Dendritic cell treated with granulocyte-macrophage colony-stimulating factor and Interleukin-4, amounts not matched to agents 40 ng/mL and 50 ng/mL, for 4 days (primary cell): Measurements from ENCODE around the gene FGD3.

Experiments
- H3K27ac Mint-ChIP-seq: one replicate; pipeline ENCODE4 v1.8.0; 2022; ENCODE audit warnings: mild to moderate bottlenecking, mixed read lengths
- H3K27me3 Mint-ChIP-seq: one replicate; pipeline ENCODE4 v1.8.0; 2022; ENCODE audit warnings: mild to moderate bottlenecking, mixed read lengths
- H3K36me3 Mint-ChIP-seq: one replicate; pipeline ENCODE4 v1.8.0; 2022; ENCODE audit warnings: low read depth, mixed read lengths
- H3K4me1 Mint-ChIP-seq: one replicate; pipeline ENCODE4 v1.8.0; 2022; ENCODE audit warnings: low read depth, mixed read lengths
- H3K4me3 Mint-ChIP-seq: one replicate; pipeline ENCODE4 v1.8.0; 2022; ENCODE audit warnings: mild to moderate bottlenecking, moderate library complexity, mixed read lengths
- H3K9me3 Mint-ChIP-seq: one replicate; pipeline ENCODE4 v1.8.0; 2022; ENCODE audit warnings: mixed read lengths
- intact Hi-C: fragments of 100-400 bp; cut with micrococcal nuclease; formaldehyde crosslinking; loops from one replicate; pipeline ENCODE4 v1.15.0; 2022

The FGD3 gene

DNA sequence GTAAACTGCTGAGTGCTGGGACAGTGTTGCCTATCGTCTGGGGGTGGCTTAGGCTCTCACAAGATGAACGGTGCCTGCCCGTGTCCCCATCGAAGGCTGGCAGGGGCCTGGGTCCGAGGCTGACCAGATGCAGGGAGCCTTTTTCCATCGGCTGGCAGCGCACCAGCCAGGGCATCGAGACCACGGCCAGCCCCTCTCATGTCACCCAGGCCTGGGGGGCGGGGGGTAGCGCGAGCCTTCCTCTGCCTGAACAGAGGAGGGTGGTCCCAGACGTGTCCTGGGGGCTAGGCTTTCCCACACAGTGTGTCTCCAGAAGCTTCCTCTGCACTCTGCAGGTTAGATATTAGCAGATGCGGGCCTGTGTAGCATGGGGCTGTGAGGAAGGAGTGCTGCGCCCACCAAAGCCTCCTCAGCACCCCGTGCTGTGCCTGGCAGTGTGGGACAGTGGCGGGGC, 17.3 kb downstream of the FGD3 start:
- Mint-ChIP-seq H3K36me3 (peaks cover 63% of the 10 kb centered on the region), H3K9me3 (peaks cover 15% of the 10 kb centered on the region), H3K27me3 (no peaks in the 10 kb centered on the region), H3K4me1 (peaks cover 61% of the 10 kb centered on the region), H3K27ac (peak overlapping the region; percentile 95), H3K4me3 (peak overlapping the region; percentile 96)
- intact Hi-C loops: loop anchor here (5.0 to 10.0 kb wide), 2 partner anchors 70 to 133 kb away; partner anchors contain the start of gene CARD19

DNA sequence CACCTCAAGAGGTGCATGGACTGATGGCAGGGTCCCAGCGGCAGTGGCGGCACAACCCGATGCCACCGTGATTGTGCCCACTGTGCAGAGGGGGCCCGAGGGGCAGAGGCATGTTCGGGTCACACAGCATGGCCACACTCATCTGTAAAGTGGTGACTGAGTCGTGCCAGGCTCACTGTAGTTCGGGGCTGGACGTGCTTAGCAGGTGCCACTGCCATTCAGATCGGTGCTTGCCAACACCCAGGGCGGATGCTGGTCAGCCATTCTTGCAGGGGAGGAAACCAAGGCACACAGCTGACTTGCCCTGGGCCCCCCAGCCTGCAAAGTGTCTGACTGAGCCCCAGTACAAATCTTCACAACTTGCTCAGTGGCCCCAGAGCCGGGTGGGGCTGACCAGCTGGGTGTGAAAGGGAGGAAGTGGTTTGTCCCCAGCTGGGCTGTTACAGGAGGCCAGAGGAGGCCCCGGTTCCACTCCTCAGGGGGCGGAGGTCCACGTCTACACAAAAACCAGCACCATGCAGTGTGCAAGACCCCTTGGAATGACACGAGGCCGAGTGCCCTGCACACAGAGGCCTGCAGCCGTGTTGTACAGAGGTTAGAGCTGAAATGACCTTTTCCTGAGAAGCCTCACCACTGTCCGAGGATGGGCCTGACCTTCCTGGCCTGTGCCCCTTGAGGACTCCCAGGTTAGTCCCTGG, 17.9 kb downstream of the FGD3 start:
- intact Hi-C loops: loop anchor here (10.0 kb wide), 1 partner anchor 70 kb away; no protein-coding TSS in a partner anchor
- peak overlapping the region; percentile 96 for H3K4me3 Mint-ChIP-seq
- peaks cover 67% of the 10 kb centered on the region for H3K4me1 Mint-ChIP-seq
- H3K27ac Mint-ChIP-seq: peak overlapping the region; percentile 95
- H3K27me3 Mint-ChIP-seq: no peaks in the 10 kb centered on the region
- H3K36me3 Mint-ChIP-seq: peaks cover 68% of the 10 kb centered on the region
- H3K9me3 Mint-ChIP-seq: peaks cover 15% of the 10 kb centered on the region

DNA sequence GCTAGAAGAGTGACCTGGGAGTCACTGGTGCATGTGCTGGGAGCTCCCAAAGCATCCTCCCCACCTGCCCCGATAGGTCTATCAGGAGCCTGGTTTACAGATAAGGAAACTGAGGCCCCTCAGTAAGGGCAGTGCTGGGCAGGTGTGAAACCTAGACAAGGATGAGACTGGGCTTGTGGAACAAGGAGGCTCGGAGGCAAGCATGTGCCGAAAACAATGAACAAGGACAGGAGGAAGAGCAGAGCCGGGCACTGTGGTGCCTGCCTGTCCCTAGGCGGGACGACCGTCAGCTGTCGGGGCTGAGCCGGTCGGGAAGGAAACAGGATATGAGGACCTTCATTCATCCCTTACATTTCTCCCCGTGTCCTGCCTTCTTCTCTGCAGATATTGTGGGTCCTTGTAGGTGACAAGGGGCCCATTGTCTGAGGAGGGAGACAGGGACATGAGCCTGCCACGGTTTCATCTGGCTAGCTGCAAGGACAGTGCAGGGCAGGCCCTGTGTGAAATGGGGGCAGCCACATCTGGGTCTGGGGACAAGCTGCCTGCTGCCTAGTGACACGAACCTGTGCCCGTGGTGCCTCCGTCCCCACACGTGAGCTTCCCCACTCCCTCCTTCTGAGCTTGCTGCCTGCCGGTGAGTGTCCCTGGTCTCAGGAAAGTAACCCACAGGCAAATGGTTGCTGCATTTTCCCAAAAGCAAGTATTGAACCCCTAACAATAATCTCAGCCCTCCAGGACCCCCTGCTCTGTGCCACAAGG, 18.6 kb downstream of the FGD3 start:
- H3K9me3 Mint-ChIP-seq: peaks cover 15% of the 10 kb centered on the region
- H3K27me3 Mint-ChIP-seq: no peaks in the 10 kb centered on the region
- H3K36me3 Mint-ChIP-seq: peaks cover 71% of the 10 kb centered on the region
- peak overlapping the region; percentile 95 for H3K27ac Mint-ChIP-seq
- peak overlapping the region; percentile 96 for H3K4me3 Mint-ChIP-seq
- peaks cover 74% of the 10 kb centered on the region for H3K4me1 Mint-ChIP-seq
- intact Hi-C loops: loop anchor here (10.0 kb wide), 1 partner anchor 69 kb away; no protein-coding TSS in a partner anchor

DNA sequence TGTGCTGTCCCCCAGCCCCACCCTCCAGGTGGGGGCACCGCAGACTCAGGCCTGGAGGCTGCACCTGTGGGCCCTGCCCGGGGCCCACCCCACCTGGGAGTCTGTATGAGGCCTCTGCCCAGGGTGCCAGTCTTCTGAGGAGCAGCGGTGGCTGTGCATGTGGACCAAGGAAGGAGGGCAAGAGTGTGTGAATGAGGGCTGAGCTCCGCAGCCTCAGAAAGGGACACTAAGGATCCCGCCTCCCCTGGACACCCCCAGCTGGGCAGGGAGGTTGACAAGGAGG, 19.1 kb downstream of the FGD3 start:
- Mint-ChIP-seq H3K27ac (peak overlapping the region; percentile 95), H3K4me3 (peak overlapping the region; percentile 96), H3K9me3 (peaks cover 9% of the 10 kb centered on the region), H3K4me1 (peaks cover 79% of the 10 kb centered on the region), H3K27me3 (no peaks in the 10 kb centered on the region), H3K36me3 (peaks cover 76% of the 10 kb centered on the region)
- intact Hi-C loops: loop anchor here (10.0 kb wide), 1 partner anchor 68 kb away; no protein-coding TSS in a partner anchor

DNA sequence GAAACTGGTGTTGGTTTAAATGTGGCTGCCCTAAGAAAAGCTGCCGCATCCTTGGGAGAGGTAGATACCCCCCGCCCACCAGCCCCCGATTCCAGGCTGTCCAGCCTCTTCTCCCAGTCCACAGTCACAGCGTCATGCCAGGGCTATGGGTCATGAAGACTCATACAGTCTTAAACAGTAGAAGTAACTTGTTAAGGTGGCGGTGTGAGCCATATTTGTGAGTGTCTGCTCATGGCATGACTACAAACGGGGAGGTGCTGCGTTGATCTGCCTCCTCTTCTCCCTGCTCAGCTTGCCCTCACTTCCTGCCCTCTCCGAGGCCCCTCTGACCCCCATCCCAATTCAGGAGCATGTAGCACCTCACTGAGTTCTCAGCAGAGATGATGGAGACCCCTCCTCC, 20.8 kb downstream of the FGD3 start:
- Mint-ChIP-seq H3K4me3 (no peak overlapping the region), H3K9me3 (no peaks in the 10 kb centered on the region), H3K4me1 (peaks cover 95% of the 10 kb centered on the region), H3K36me3 (peaks cover 71% of the 10 kb centered on the region), H3K27me3 (no peaks in the 10 kb centered on the region), H3K27ac (peak overlapping the region; percentile 54)
- intact Hi-C loops: loop anchor here (10.0 kb wide), 1 partner anchor 67 kb away; no protein-coding TSS in a partner anchor

DNA sequence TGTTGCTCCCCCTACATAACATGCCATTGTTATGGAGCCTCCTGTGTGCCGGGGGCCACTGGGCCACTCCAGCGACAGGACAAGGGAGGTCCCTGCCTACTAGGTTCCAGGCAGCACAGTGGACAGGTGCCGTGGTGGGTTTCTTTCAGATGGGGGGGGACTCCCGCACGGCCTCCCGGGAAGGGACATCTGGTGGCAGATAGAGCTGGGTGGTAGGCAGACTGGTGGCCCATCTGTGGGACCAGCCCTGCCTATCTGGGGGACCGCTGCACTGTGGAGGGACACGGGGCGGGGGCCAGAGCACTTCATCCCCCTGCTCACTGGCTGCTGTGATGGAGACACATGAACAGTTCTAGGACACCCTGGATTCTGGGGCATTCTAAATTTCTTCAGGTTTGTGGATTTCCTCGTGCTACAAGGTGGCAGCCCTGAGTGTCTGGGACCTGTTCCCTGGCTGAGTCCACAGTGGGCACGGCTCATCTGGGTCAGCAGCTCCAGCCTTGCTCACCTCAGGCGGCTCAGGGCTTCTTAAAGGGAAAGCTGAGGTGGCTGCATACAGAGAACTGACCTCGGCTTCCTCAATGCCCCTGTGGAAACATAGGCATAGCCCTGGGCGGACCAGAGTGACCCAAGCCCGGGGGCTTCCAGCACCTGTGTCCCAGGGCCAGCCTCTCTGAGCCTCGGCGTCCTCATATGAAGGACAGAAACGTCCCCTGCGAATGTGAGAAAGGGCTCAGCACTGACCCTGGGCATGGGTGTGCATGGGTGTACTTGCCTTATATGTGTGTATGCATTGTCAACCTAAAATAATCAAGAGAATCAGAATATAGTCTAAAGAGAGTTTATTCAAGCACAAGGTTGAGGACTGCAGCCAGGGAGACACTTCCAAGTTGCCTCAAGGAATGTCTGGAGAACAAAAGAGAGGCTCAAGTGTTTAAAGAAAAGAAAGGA, 22.5 kb downstream of the FGD3 start:
- H3K9me3 Mint-ChIP-seq: no peaks in the 10 kb centered on the region
- H3K4me1 Mint-ChIP-seq: peaks cover 100% of the 10 kb centered on the region
- peaks cover 79% of the 10 kb centered on the region for H3K36me3 Mint-ChIP-seq
- no peaks in the 10 kb centered on the region for H3K27me3 Mint-ChIP-seq
- no peak overlapping the region for H3K4me3 Mint-ChIP-seq
- H3K27ac Mint-ChIP-seq: peak overlapping the region; percentile 54
- intact Hi-C loops: loop anchor here (10.0 kb wide), 1 partner anchor 65 kb away; no protein-coding TSS in a partner anchor

GRCh38 chr9:92970467-92970923, 23.2 kb downstream of the FGD3 start:
- H3K36me3 Mint-ChIP-seq: peaks cover 79% of the 10 kb centered on the region
- no peaks in the 10 kb centered on the region for H3K27me3 Mint-ChIP-seq
- no peak overlapping the region for H3K27ac Mint-ChIP-seq
- no peak overlapping the region for H3K4me3 Mint-ChIP-seq
- H3K9me3 Mint-ChIP-seq: no peaks in the 10 kb centered on the region
- intact Hi-C loops: no loop called here
- H3K4me1 Mint-ChIP-seq: peaks cover 98% of the 10 kb centered on the region

DNA sequence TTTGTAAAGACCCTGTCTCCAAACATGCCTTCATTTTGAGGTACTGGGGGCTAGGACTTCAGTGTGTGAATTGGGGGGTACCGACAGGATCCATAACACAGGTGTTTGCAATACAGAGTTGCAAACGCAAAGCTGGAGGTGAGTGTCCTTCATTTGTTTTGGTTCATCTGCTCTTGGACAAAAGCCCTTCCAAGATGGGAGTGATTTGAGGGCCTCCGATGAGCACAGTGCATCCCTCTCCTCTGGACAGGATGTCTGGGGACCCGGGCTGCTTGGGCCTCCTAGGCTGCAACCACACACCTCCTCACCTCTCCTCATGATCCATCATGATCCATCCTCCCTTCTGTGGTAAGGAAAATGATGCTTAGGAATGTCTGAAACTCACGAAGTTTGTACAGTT, 23.8 kb downstream of the FGD3 start:
- Mint-ChIP-seq H3K4me1 (peaks cover 98% of the 10 kb centered on the region), H3K27me3 (no peaks in the 10 kb centered on the region), H3K36me3 (peaks cover 79% of the 10 kb centered on the region), H3K27ac (no peak overlapping the region), H3K4me3 (no peak overlapping the region), H3K9me3 (no peaks in the 10 kb centered on the region)
- intact Hi-C loops: no loop called here

DNA sequence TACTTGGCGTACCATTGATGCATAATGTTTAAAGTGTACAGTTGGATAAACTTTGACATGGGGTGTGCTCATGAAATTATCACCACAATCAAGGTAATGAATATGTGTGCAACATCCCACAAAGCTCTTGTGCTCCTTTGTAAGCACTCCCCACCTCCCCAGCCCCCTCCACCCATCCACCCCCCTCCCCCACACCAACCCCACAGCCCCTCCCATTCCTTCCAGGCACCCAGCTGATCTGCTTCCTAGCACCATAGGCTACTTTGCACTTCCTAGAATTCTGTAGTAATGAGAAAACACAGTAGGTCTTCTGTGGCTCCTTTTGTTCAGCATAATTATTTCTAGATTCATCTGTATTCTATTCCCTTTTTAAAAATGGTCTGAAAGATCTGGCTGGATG, 24.5 kb downstream of the FGD3 start:
- H3K4me1 Mint-ChIP-seq: peaks cover 98% of the 10 kb centered on the region
- intact Hi-C loops: no loop called here
- peak overlapping the region; percentile 78 for H3K27ac Mint-ChIP-seq
- H3K36me3 Mint-ChIP-seq: peaks cover 79% of the 10 kb centered on the region
- no peaks in the 10 kb centered on the region for H3K9me3 Mint-ChIP-seq
- no peak overlapping the region for H3K4me3 Mint-ChIP-seq
- H3K27me3 Mint-ChIP-seq: no peaks in the 10 kb centered on the region

- Mint-ChIP-seq H3K27me3 (no peaks in the 10 kb centered on the region), H3K36me3 (peaks cover 71% of the 10 kb centered on the region), H3K4me1 (peaks cover 92% of the 10 kb centered on the region), H3K9me3 (no peaks in the 10 kb centered on the region), H3K4me3 (peak overlapping the region; percentile 30), H3K27ac (peak overlapping the region; percentile 78)
- intact Hi-C loops: no loop called here
Measured at GRCh38 chr9:92973700-92974099, 26.4 kb downstream of the FGD3 start.

DNA sequence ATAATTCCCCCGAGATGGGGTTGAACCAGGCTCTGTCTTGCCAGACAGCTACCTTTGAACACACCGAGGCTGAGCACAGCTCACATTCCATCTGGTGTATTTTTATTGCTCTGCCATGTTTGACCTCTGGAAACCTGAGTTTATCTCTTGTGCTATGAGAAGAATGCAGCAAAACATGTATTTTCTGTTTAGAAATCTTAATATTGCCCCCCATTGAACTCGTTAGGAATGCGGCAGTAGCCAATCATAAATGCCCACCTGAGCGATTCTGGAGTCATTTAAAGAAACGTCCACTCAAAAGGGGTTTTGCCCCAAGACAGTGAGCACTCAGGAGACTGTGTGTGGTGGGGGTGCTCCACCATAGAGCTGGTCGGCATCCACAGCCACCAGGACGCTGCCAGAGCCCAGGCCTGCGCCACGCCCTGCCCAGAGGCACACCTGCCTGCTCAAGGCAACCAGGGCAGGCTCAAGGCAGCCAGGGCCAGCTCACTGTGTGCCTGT, 26.9 kb downstream of the FGD3 start:
- Mint-ChIP-seq H3K9me3 (no peaks in the 10 kb centered on the region), H3K4me1 (peaks cover 92% of the 10 kb centered on the region), H3K4me3 (no peak overlapping the region), H3K36me3 (peaks cover 66% of the 10 kb centered on the region), H3K27me3 (no peaks in the 10 kb centered on the region), H3K27ac (peak overlapping the region; percentile 78)
- intact Hi-C loops: no loop called here

- Mint-ChIP-seq H3K4me3 (no peak overlapping the region), H3K27me3 (no peaks in the 10 kb centered on the region), H3K27ac (peak overlapping the region; percentile 48), H3K9me3 (no peaks in the 10 kb centered on the region), H3K36me3 (peaks cover 65% of the 10 kb centered on the region), H3K4me1 (peaks cover 92% of the 10 kb centered on the region)
- intact Hi-C loops: no loop called here
Measured at GRCh38 chr9:92974761-92975755, 27.7 kb downstream of the FGD3 start.
